Mesenteric fat pad (tissue), 1 donor: Measurements from ENCODE around the gene AP1S3. TPM values are rescaled to one million over a fixed set of nuclear protein-coding genes. Genes with fewer than 3 reads are reported as not detected.
"Not testable (repeated sequence)": the region's sequence is repeated elsewhere in the genome, so short reads cannot be mapped to it uniquely, and the experiment has no call there.

Experiments used
- DNase-seq: peaks from one replicate; pipeline ENCODE4 v3.0.0-alpha.2; 2020; ENCODE audit warnings: low spot score
- total RNA-seq: library from RNA; stranded (reverse); fragmentation: NEBNext Ultra II Directional; extraction: Animal tissue kit (Norgen Biotek cat#: 25700); gene quantifications from one replicate; pipeline ENCODE4 v1.2.1, GENCODE V29; 2021
- donor health status: DM: yes; HTN: yes; CAD: no.

AP1S3 gene
- total RNA-seq, 1 donor from 2014 or later, result 0.61 TPM

DNA sequence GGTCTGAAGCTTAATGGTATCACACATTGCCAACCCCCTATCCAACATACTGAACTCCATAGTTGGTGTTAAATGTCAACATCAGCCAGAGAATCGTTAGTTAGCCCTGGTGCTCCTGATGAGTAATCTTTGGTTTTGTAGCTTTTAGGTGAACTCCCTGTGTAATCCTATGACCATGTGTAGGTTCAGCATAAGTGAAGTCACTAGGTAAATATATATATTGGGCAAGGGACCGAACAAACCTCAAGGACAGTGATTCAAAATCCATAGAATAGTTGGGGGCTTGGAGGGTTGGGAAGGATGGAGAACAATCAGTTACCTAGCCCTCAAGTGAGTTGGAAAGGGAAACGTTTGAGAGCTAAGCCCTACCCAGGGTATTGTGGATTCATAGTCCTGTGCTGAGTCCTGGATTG is 16.0 kb upstream of the AP1S3 start:
- no peak for DNase-seq

GRCh38 chr2:223852281-223852795 is 15.0 kb upstream of the AP1S3 start:
- no peak for DNase-seq

GRCh38 chr2:223847410-223847809 is 10.0 kb upstream of the AP1S3 start:
- no peak for DNase-seq

DNA sequence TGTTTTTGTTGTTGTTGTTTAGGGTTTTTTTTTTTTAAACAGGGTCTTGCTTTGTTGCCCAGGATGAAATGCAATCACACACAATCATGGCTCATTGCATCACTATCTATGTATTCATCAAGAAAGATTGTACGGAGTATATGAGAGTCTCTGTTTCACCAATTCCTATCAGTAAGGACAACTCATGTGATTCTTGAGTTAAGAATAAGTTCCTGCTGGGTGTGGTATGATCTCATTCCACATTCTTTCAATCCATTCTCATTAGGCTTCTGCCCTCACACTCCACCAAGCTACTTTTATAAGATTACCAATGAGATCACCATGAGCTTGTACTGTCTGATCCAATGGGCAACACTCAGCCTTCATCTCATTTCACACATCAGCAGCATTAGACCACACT is 9.1 kb upstream of the AP1S3 start:
- no peak for DNase-seq

DNA sequence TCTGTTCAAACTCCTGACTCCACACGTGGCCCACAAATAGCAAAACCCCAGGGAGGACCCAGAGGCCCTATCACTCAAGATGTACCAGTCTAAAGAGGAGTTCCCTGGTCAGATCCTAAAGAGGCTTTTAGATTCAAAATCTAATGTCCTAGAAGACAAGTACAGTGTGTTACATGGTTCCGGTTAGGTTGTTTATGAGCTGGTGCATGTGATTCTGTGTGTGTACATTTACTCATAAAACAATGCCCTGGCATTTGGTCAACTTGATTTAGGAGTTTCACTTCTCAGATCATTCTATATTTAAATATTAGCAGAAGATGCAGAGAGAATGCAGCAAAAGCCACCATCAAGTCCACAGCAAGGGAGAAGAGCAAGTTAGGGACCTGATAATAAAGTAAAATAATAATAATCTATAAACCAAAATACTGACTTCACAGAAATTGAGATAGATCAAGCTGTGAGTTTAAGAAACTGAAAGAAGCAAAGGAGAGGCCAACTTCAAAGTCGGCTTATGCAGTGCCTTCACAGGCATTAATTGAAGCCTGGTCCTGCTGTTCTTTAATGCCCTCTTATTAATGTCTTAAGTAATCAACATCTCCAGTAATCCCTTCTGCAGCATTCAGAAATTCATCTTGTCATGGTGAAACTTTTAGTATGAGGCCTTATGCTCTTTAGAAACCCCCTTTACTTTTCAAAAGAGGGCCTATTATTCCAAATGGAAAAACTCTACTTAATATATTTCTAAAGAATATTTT is 4.2 kb upstream of the AP1S3 start:
- no peak for DNase-seq

GRCh38 chr2:223835701-223836532 is 1.5 kb downstream of the AP1S3 start:
- DNase-seq, result no peak

DNA sequence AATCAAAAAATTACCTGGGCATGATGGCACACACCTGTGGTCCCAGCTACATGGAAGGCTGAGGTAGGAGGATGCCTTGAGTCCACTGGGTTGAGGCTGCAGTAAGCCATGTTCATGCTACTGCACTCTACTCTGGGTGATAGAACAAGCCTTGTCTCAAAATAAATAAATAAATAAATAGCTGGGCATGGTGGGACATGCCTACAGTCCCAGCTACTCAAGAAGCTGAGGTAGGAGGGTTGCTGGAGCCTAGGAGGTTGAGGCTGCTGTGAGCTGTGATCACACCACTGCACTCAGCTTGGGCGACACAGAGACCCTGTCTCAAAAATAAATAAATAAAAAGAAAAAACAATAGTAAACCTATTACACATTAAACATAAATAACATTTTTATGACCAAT is 3.0 kb downstream of the AP1S3 start:
- no peak for DNase-seq

DNA sequence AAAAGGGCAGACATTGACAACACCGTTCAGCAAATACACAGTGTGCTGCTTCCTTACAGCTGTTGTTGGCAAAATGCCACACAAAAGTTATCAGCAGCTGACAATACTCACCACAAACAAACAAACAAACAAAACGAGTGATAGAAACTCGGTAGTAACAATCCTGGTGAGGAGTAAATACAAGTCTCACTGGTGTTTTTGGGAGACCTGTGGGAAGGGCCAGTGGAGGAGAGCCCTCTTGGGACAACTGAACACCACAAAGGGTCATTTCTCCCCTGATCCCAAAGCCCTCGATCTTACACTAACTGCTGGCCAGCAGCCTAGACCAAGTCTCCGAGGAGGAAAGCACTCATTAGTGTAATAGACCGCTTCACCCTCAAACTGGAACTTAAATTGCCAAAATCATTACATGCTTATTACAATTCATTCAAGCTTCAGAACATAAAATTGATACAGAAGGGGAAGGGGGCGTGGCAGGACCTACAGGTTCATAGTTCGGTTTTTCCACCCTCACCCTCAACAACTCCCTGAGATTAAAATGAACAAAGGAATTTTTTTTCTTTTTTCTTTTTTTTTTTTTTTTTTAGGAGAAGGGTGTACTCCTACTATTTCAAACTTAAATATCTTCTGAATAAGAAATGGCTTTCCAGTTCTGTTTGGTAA is 5.0 kb downstream of the AP1S3 start:
- no peak for DNase-seq

GRCh38 chr2:223829128-223829527 is 8.3 kb downstream of the AP1S3 start:
- DNase-seq, result no peak

DNA sequence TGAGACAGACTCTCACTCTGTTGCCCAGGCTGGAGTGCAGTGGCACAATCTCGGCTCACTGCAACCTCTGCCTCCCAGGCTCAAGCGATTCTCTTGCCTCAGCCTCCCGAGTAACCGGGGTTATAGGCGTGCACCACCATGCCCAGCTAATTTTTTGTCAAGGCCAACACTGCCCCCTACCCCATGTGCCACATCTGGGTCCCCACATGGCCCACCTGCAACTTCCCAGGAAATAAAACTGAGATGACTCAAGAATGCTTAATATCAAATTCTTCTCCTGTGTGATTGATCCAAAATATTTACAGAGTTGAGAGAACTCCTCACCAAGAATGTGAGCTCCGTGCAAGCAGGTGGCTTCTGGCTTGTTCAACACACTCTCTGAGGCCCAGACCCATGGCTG is 9.1 kb downstream of the AP1S3 start:
- no peak for DNase-seq

- no peak for DNase-seq
These were observed 10.4 kb downstream of the AP1S3 start for GRCh38 chr2:223826995-223827394.

DNA sequence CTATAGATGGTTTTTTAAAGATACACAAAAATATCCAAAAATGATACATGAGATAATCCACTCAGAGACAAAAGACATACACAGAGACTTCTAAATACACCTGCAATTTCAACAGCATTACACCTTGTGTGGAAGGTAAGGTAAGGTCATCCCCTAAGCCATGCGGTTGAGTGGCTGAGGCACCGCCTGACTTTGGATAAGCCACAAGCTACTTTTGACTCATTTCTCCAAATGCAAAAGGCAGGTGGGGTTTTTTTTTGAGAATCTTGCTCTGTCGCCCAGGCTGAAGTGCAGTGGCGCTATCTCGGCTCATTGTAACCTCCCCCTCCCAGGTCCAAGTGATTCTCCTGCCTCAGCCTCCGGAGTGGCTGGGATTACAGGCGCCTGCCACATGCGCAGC is 13.1 kb downstream of the AP1S3 start:
- DNase-seq, result no peak

DNA sequence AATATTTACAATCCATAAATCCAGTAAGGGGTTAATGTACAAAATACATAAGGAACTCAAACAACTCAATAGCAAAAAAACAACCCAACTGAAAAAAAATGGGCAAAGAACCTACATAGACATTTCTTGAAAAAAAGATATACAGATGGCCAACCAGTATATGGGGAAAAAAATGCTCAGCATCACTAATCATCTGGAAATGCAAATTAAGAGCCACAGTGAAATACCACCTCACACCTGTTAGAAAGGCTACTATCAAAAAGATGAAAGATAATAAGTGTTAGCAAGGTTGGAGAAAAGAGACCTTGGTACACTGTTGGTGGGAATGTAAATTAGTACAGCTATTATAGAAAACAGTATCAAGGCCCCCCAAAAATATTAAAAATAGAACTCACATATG is 14.6 kb downstream of the AP1S3 start:
- no peak for DNase-seq

DNA sequence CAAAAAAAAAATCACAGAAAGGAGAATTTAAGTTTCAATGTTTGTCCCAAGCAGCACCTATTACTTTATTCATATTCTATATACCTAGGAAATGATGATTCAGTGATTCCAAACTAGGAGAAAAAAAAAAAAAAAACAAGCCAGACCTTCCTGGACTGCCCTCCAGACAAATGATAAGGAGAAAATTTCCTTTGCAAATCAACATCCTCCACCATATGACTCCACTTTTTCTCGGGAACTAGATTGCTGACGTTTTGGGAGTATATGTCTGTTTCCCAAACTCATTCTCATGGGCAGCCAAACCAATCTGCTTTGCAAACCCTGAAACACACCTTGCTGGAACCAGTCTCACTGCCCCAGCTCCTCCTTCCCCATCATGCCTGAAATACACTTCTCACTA is 16.8 kb downstream of the AP1S3 start:
- DNase-seq, result no peak

- DNase-seq, result no peak
These were observed 17.5 kb downstream of the AP1S3 start for GRCh38 chr2:223819891-223820290.

DNA sequence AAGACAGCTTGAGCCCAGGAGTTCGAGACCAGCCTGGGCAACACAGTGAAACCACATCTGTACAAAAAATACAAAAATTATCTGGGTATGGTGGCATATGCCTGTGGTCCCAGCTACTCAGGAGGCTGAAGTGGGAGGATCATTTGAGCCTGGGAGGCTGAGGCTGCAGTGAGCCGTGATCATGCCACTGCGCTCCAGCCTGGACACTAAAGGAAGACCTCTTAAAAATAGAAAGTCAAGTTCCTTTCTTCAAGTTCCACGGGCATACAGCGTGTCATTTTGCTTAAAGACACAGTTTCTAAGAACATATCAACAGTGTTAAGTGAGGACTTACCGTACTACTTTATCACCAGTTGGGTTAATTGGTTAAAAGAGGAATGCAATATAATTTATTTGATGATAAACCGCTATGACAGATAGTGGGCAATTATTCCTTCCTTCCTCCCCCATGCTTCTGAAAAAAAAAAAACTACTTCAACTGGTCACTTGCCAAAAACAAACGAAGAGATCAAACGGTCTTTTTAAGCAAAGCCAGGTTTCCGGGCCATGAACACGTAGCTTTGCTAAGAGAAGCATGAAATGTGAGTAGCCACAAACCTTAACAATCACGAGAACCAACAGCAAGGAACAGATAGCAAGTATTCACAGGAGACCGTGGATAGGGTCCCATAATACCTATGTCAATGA is 21.4 kb downstream of the AP1S3 start:
- DNase-seq, result no peak

DNA sequence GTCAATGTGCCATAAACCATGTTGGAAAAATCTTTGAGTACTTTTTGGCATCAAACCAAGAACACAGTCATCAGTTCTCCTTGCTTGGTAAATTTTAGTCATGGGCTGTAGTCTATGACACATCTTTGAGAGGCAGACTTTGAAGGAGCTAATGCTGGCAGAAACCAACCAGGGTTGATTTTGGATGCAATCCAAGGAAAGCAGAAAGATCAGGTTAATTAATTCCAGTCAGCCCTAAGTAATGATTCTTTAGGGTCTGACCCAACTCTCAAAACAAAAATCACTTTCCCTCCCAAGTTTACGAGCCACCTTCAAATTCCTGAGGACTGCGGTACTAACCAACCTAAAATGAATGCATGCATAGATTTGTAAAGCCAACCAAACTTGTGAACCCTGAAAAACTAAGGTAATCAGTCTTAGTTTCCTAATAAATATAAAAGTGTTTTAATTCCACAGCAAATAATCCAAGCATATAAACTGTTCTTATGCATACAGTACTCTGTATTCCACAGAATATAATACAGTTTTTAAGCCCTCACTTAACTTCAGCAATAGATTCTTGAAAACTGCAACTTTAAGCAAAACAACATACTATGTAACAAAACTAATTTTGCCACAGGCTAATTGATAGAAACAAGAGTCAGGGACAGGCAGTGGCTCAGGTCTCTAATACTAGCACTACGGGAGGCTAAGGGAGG is 22.0 kb downstream of the AP1S3 start:
- DNase-seq, result no peak

DNA sequence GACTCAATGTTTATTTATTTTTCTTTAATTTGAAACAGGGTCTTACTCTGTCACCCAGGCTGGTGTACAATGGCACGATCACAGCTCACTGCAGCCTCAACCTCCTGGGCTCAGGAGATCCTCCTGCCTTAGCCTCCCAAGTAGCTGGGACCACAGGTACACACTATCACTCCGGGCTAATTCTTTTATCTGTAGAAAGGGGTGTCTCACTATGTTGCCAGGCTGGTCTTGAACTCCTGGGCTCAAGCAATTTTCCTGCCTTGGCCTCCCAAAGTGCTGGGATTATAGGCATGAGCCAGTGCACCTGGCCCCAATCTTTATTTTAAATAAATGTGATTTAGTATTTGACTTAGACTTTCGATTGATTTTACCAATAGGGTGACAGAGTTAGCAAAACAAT is 22.6 kb downstream of the AP1S3 start:
- DNase-seq, result not testable (repeated sequence)

- no peak for DNase-seq
These were observed 24.1 kb downstream of the AP1S3 start for GRCh38 chr2:223813329-223813728.

DNA sequence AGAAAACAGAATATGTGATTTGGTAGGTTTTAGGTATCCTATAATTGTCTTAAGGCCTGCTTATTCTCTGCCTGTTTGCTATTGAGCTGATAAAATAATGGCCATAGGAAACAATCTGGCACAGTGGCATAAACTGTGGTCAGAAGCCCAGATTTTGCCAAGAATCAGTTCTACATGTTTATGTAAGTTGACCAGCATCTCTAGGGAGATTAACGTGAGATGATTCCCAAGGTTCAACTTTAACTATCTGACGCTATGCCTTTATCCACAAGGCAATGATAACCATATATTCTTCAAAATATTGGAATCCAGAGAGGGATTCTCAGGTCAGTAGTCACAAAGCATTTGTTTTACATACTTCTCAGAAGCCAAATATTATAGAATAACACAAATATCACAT is 25.6 kb downstream of the AP1S3 start:
- no peak for DNase-seq

DNA sequence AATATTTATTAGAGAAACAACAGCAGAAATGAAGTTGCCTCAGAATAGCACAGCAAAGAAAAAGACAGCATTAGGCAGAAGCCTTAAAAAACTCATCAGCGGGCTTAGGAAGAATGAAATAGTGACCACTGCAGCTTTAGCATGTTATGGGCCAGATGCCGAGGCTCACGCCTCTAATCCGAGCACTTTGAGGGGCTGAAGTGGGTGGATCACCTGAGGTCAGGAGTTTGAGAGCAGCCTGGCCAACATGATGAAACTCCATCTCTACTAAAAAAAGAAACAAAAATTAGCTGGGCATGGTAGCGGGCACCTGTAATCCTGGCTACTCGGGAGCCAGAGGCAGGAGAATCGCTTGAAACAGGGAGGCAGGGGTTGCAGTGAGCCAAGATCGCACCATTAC is 32.4 kb downstream of the AP1S3 start:
- no peak for DNase-seq
